Prostate gland (tissue), 2 donors: Measurements from ENCODE around the gene PDE8A. TPM values are rescaled to one million over a fixed set of nuclear protein-coding genes. Genes with fewer than 3 reads are reported as not detected.

Experiments used
- DNase-seq: peaks from one replicate; pipeline ENCODE4 v3.0.0-alpha.2; 2019; ENCODE audit warnings: low spot score
- H3K27ac ChIP-seq, 2 donors: fragments of 200-600 bp; sonication (generic); 2 replicates each; pipeline ENCODE4 v1.5.1; 2017 to 2019
- H3K27me3 ChIP-seq: fragments of 200-600 bp; sonication (generic); replicated peaks from 2 replicates; pipeline ENCODE4 v1.5.1; 2019; ENCODE audit not compliant: insufficient read depth
- H3K36me3 ChIP-seq, 2 donors: fragments of 200-600 bp; sonication (generic); 1 replicate in 1 of 2; 2 replicates in 1 of 2; pipeline versions ENCODE4 v1.5.1 to v1.8.1; 2017 to 2019
- H3K4me1 ChIP-seq: fragments of 200-600 bp; sonication (generic); replicated peaks from 2 replicates; pipeline ENCODE4 v1.5.1; 2019
- H3K4me3 ChIP-seq, 2 donors: fragments of 200-600 bp; sonication (generic); 2 replicates each; pipeline ENCODE4 v1.5.1; 2017 to 2019
- H3K9me3 ChIP-seq: fragments of 200-600 bp; sonication (generic); 2 replicates; pipeline ENCODE4 v1.5.1; 2017
- POLR2A ChIP-seq: fragments of 450-650 bp; IDR thresholded peaks from one replicate; pipeline ENCODE4 v1.6.1; 2016; ENCODE audit warnings: antibody characterized with exemption, mild to moderate bottlenecking
- POLR2AphosphoS5 ChIP-seq: sonication (generic); formaldehyde crosslinking; IDR thresholded peaks from one replicate; pipeline ENCODE4 v1.6.1; 2017; ENCODE audit warnings: antibody characterized with exemption
- WGBS: methylation state at CpG from one replicate; pipeline ENCODE4 v1.1.5; 2018; 5-methylcytosine and 5-hydroxymethylcytosine counted together
- intact Hi-C: fragments of 100-400 bp; cut with DNase I; formaldehyde crosslinking; loops from one replicate; pipeline ENCODE4 v1.14.2; 2022
- total RNA-seq, 2 donors: library from RNA; depleted of rRNA; stranded (reverse); fragments of >200 nt; gene quantifications; one replicate each; pipeline ENCODE4 v1.1.0, GENCODE V29; 2016
- TF ChIP-seq, protein P1 (sequence below), 4 experiments: fragments of 200-600 bp in 2 of 4; fragments of 450-650 bp in 2 of 4; sonication (generic) in 2 of 4; IDR thresholded peaks; 1 replicate in 3 of 4; 2 replicates in 1 of 4; pipeline ENCODE4 v1.5.1; 2016 to 2019; ENCODE audit warnings: antibody characterized with exemption in 4 of 4, mild to moderate bottlenecking in 2 of 4, moderate library complexity in 2 of 4

PDE8A gene
- total RNA-seq, 2 donors from 2014 or later: 28.3 to 52.7 TPM

DNA sequence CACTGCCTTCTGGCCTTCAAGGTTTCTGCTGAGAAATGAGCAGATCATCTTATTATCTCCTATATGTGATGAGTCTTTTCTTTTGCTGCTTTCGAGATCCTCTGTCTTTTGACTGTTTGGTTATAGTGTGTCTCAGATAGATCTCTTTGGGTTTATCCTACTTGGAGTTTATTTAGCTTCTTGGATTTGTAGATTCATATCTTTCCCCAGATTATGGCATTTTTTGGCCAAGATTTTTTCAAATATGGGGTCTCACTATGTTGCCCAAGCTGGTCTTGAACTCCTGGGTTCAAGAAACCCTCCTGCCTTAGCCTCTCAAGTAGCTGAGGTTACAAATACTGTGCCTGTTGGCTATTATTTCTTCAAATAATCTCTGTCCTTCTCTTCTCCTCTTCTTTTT, 150.3 kb downstream of the PDE8A start:
- Histone ChIP-seq H3K9me3 (no peaks in the 10 kb centered on the region), H3K27ac (no peak overlapping the region), H3K36me3 (no peaks in the 10 kb centered on the region), H3K4me3 (no peak overlapping the region), H3K4me1 (no peaks in the 10 kb centered on the region), H3K27me3 (no peaks in the 10 kb centered on the region)
- DNase-seq: no peak
- intact Hi-C loops: no loop called here
- WGBS: 100% methylated on average over 1 of the region's 1 CpG
- TF ChIP-seq POLR2A: no peak
- TF ChIP-seq, protein P1, sequence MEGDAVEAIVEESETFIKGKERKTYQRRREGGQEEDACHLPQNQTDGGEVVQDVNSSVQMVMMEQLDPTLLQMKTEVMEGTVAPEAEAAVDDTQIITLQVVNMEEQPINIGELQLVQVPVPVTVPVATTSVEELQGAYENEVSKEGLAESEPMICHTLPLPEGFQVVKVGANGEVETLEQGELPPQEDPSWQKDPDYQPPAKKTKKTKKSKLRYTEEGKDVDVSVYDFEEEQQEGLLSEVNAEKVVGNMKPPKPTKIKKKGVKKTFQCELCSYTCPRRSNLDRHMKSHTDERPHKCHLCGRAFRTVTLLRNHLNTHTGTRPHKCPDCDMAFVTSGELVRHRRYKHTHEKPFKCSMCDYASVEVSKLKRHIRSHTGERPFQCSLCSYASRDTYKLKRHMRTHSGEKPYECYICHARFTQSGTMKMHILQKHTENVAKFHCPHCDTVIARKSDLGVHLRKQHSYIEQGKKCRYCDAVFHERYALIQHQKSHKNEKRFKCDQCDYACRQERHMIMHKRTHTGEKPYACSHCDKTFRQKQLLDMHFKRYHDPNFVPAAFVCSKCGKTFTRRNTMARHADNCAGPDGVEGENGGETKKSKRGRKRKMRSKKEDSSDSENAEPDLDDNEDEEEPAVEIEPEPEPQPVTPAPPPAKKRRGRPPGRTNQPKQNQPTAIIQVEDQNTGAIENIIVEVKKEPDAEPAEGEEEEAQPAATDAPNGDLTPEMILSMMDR (IDR thresholded peaks at IDR 0.05): no peak
- no peak for TF ChIP-seq POLR2AphosphoS5

- Histone ChIP-seq H3K9me3 (no peaks in the 10 kb centered on the region), H3K36me3 (no peaks in the 10 kb centered on the region), H3K27me3 (no peaks in the 10 kb centered on the region), H3K4me1 (no peaks in the 10 kb centered on the region), H3K4me3 (no peak overlapping the region), H3K27ac (no peak overlapping the region)
- no peak for DNase-seq
- TF ChIP-seq POLR2AphosphoS5 (no peak), POLR2A (no peak)
- TF ChIP-seq, protein P1 (IDR thresholded peaks at IDR 0.05): no peak
- intact Hi-C loops: no loop called here
- WGBS: 100% methylated on average over 3 of the region's 3 CpGs
These were observed 152.1 kb downstream of the PDE8A start for GRCh38 chr15:85133709-85134108.

DNA sequence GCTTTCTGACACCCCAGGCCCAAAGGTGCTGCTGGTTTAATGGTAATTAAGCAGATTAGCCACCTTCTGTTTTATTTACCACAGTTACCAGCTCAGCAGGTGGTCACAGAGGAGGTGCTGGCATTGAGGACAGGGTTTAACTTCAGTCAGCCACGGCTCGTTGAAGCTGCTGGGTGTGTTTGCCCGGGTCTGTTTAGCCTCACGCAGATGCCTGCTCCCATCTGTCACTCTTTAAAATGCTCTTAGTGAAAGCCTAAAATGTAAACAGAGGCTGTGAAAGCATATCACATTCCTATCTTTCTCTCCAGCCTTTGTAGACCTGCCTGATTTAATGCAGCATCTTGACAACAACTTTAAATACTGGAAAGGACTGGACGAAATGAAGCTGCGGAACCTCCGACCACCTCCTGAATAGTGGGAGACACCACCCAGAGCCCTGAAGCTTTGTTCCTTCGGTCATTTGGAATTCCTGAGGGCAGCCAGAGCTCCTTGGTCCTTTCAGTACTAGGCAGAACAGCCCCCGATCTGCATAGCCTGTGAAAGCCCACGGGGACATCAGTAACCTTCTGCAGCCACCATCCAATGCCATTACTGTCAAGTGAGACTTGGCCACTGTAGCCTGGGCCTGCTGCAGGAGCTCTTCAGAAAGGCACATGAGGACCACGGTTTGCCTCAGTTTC, 156.0 kb downstream of the PDE8A start:
- H3K4me3 ChIP-seq: no peak overlapping the region
- H3K4me1 ChIP-seq: no peaks in the 10 kb centered on the region
- no peak for TF ChIP-seq POLR2A
- TF ChIP-seq, protein P1 (IDR thresholded peaks at IDR 0.05): no peak
- no peak for TF ChIP-seq POLR2AphosphoS5
- H3K9me3 ChIP-seq: no peaks in the 10 kb centered on the region
- intact Hi-C loops: no loop called here
- WGBS: 51% methylated on average over 11 of the region's 11 CpGs
- H3K36me3 ChIP-seq: no peaks in the 10 kb centered on the region
- no peak for DNase-seq
- H3K27ac ChIP-seq: no peak overlapping the region
- H3K27me3 ChIP-seq: no peaks in the 10 kb centered on the region

DNA sequence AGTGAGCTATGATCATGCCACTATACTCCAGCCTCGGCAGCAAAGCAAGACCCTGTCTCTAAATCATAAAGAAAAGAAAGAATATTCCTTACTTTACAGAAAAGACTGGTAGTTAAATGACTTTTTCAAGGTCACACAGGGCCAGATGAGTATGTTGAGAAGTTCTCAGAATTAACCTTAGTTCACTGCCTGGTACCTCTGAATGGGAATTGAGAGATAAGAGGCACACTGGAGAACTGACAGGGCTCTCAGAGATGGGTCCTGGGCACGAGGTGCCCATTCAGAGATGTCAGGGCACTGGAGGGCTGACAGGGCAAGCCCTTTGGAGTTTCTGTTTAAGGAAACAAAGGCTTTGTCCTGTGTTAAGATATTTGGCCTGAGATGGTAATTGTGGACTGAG, 157.7 kb downstream of the PDE8A start:
- intact Hi-C loops: no loop called here
- WGBS: 87% methylated on average over 2 of the region's 2 CpGs
- Histone ChIP-seq H3K4me3 (no peak overlapping the region), H3K4me1 (no peaks in the 10 kb centered on the region), H3K9me3 (no peaks in the 10 kb centered on the region), H3K27me3 (no peaks in the 10 kb centered on the region), H3K27ac (no peak overlapping the region), H3K36me3 (no peaks in the 10 kb centered on the region)
- no peak for DNase-seq
- TF ChIP-seq, protein P1 (IDR thresholded peaks at IDR 0.05): no peak

DNA sequence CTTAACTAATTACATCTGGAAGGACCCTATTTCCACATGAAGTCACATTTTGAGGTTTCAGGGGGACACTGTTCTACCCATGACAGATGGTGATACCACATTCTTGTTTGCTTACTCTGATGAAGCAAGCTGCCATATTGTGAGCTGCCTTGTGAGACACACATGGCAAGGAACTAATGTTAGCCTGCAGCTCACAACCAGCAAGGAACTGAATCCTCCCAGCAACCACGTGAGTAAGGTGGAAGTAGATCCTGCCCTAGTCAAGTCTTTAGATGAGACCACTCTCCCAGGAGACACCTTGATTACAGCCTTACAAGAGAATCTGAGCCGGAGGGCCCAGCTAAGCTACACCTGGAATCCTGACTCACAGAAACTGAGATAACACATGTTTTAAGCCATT, 160.1 kb downstream of the PDE8A start:
- 82% methylated on average over 2 of the region's 2 CpGs for WGBS
- intact Hi-C loops: no loop called here
- H3K27me3 ChIP-seq: no peaks in the 10 kb centered on the region
- no peaks in the 10 kb centered on the region for H3K9me3 ChIP-seq
- no peak for DNase-seq
- H3K27ac ChIP-seq: no peak overlapping the region
- TF ChIP-seq POLR2AphosphoS5 (no peak), POLR2A (no peak)
- TF ChIP-seq, protein P1 (IDR thresholded peaks at IDR 0.05): no peak
- H3K4me3 ChIP-seq: no peak overlapping the region
- no peaks in the 10 kb centered on the region for H3K4me1 ChIP-seq
- no peaks in the 10 kb centered on the region for H3K36me3 ChIP-seq
